Neuron (in vitro differentiated cells): ENCODE data around the gene HYAL1.
A peak's percentile ranks its signal among the peaks of the same experiment; 100 is the strongest.

Experiments
- H2AFZ ChIP-seq: one replicate; pipeline ENCODE4 v1.6.1; 2013; ENCODE audit warnings: low read depth, mild to moderate bottlenecking, inconsistent platforms, low read length, moderate library complexity
- H3K27me3 ChIP-seq: one replicate; pipeline ENCODE4 v1.6.1; 2013; ENCODE audit warnings: low read length; ENCODE audit not compliant: insufficient read depth
- H3K36me3 ChIP-seq: one replicate; pipeline ENCODE4 v1.6.1; 2013; ENCODE audit warnings: low read length; ENCODE audit not compliant: insufficient read depth
- H3K4me1 ChIP-seq: one replicate; pipeline ENCODE4 v1.6.1; 2013; ENCODE audit warnings: low read length; ENCODE audit not compliant: insufficient read depth
- H3K4me3 ChIP-seq: 2 replicates; pipeline ENCODE4 v1.5.1; 2013; ENCODE audit warnings: mild to moderate bottlenecking, low read length, moderate library complexity
- H3K9me3 ChIP-seq: one replicate; pipeline ENCODE4 v1.6.1; 2013; ENCODE audit warnings: low read length

HYAL1 gene, protein sequence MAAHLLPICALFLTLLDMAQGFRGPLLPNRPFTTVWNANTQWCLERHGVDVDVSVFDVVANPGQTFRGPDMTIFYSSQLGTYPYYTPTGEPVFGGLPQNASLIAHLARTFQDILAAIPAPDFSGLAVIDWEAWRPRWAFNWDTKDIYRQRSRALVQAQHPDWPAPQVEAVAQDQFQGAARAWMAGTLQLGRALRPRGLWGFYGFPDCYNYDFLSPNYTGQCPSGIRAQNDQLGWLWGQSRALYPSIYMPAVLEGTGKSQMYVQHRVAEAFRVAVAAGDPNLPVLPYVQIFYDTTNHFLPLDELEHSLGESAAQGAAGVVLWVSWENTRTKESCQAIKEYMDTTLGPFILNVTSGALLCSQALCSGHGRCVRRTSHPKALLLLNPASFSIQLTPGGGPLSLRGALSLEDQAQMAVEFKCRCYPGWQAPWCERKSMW

DNA sequence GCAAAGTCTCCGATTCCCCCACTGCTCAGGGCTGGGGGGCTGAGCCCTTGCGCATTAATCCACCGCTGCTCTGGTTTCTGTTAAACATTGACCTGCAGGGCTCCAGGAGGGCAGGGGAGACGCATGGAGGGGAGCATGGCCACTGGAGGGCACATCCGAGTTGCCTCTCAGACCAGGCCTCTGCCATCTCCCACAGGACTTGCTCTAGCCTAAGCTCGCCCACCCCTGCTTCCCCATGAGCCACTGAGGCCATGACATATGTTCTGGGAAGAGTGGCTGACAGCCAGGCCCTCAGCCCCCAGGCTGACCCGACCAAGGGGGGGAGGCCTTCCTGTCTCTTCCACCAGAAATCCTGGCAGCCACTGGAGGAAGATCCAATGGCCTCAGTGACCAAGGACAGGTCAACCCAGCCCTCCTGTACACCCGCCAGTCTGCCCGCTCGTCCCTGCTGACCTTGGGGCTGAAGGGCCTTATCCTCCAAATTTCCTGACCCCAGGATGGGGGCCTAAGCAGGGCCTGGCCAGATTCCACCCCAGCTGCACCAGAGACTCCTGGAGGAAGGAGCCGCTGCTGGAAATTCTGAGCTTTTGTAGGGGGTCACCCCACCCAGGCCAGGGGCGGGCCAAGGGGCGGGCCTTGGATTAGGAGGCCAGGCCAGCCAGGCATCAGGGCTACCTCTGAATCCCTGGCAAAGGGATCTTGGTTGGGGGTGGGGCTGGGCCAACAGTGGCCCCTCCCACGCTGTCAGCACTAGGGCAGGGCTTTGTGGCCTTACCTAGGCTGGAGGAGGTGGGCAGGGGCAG is at the start of gene HYAL1:
Gene HYAL1 (minus strand): TSS at position 562 of the 803 bp plus-strand sequence. CDS start 618 bp downstream, outside the sequence.
- Histone ChIP-seq H3K4me1 (peaks cover 16% of the 10 kb centered on the region), H3K36me3 (no peaks in the 10 kb centered on the region), H3K27me3 (no peaks in the 10 kb centered on the region), H2AFZ (no peak within 1 kb of the TSS), H3K9me3 (no peaks in the 10 kb centered on the region), H3K4me3 (no peak within 1 kb of the TSS)

GRCh38 chr3:50352781-50353180 is 49.4 kb upstream of the HYAL1 start:
- no peaks in the 10 kb centered on the region for H3K27me3 ChIP-seq
- no peak overlapping the region for H3K4me3 ChIP-seq
- H2AFZ ChIP-seq = no peak overlapping the region
- H3K4me1 ChIP-seq = peaks cover 39% of the 10 kb centered on the region
- peaks cover 40% of the 10 kb centered on the region for H3K36me3 ChIP-seq
- H3K9me3 ChIP-seq = no peaks in the 10 kb centered on the region

DNA sequence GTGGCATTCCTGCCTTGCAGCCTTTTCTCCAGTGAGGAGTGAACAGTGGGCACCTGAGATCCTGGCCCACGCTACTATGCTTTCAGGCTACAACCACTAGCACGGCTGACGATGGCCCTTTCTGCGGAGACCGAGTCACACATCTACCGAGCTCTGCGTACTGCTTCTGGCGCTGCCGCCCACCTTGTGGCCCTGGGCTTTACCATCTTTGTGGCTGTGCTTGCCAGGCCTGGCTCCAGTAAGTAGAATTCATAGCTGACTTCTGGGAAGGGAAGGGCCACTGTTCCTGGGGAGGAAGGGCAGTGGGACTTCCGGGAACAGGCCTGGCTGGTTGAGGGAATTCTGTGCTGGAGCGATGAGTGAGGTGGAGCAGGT is 47.9 kb upstream of the HYAL1 start:
- Histone ChIP-seq H2AFZ (no peak overlapping the region), H3K4me3 (peak overlapping the region; percentile 69), H3K4me1 (peaks cover 27% of the 10 kb centered on the region), H3K27me3 (no peaks in the 10 kb centered on the region), H3K36me3 (peaks cover 39% of the 10 kb centered on the region), H3K9me3 (no peaks in the 10 kb centered on the region)

DNA sequence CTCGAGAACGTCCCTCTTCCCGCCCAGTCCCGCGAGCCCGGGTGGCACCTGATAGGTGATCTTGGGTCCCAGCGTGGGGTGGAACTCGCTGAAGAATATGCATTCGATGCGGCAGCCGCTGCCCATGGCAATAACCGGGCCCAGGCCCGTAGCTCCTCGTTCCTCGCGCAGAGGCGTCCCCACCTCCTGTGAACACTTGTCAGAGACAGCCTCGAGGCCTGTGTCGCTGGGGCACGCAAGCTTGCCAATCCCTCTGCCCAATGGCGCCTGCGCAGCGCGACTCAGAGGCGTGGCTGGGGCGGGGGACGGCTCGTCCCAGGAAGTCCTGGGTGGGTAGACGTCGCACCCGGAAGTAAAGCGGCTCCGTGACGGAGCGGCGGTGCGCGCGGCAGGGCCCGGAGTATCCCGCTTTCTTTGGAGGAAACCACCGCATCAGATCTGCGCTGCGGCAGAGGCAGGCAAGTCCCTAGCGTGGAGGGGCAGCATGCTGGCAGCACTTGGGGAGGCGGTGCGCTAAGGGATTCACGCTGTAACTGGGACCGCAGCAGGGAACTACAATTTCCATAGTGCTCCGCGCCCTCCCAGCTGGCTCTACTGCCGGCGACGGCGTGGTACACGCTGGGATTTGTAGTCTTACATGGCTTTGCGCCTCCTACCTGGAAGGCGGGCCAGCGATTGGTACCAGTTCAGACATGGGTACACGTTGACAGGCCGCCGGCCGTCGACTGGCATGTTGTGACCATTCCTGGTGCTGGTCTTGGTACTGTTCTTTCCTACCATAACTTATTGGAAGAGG is 47.4 kb upstream of the HYAL1 start, which contains the start of the genes CYB561D2 and NPRL2:
Gene CYB561D2 (plus strand): TSS at position 336 of the 796 bp plus-strand sequence. CDS start 572 bp downstream, outside the sequence.
Gene NPRL2 (minus strand): TSS at position 249 of the 796 bp plus-strand sequence. CDS start 123 bp downstream, at position 126.
- peak within 1 kb of the TSS; percentile 69 for H3K4me3 ChIP-seq
- no peaks in the 10 kb centered on the region for H3K9me3 ChIP-seq
- H2AFZ ChIP-seq = peak within 1 kb of the TSS; percentile 18

DNA sequence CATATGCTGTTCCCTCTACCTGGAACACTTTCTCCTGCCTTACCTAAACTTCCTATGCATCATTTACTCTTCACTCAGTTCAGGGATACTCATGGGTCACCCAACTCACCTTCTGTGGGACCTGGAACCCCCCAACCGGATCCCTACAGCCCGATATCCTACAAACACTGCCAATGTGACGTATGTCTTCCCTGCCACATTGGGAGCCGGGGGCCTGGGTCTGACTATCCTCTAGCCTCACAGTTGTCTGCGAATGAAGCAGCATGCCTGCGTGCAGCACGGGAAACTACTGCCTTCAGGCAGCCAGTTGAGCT is 46.8 kb upstream of the HYAL1 start:
- Histone ChIP-seq H2AFZ (peak overlapping the region; percentile 18), H3K4me3 (peak overlapping the region; percentile 69), H3K36me3 (peaks cover 29% of the 10 kb centered on the region), H3K4me1 (peaks cover 20% of the 10 kb centered on the region), H3K27me3 (peaks cover 2% of the 10 kb centered on the region), H3K9me3 (no peaks in the 10 kb centered on the region)

More for the DNA sequence above, 47.4 kb upstream of the HYAL1 start, which contains the start of the genes CYB561D2 and NPRL2:
- peaks cover 21% of the 10 kb centered on the region for H3K4me1 ChIP-seq
- no peaks in the 10 kb centered on the region for H3K27me3 ChIP-seq
- H3K36me3 ChIP-seq = peaks cover 35% of the 10 kb centered on the region

- H3K4me1 ChIP-seq = peaks cover 20% of the 10 kb centered on the region
- H3K36me3 ChIP-seq = peaks cover 10% of the 10 kb centered on the region
- H2AFZ ChIP-seq = no peak overlapping the region
- H3K9me3 ChIP-seq = peaks cover 5% of the 10 kb centered on the region
- H3K27me3 ChIP-seq = peaks cover 26% of the 10 kb centered on the region
- H3K4me3 ChIP-seq = no peak overlapping the region
These were observed 43.9 kb upstream of the HYAL1 start for GRCh38 chr3:50347187-50347813.

GRCh38 chr3:50345586-50346234 is 42.3 kb upstream of the HYAL1 start, which contains the start of gene ZMYND10:
TSS of gene ZMYND10 (minus strand) at chr3:50345732. CDS start at chr3:50345579, 153 bp downstream.
- Histone ChIP-seq H3K4me1 (peaks cover 12% of the 10 kb centered on the region), H3K27me3 (peaks cover 41% of the 10 kb centered on the region), H2AFZ (no peak within 1 kb of the TSS), H3K36me3 (peaks cover 10% of the 10 kb centered on the region), H3K4me3 (peak within 1 kb of the TSS; percentile 10), H3K9me3 (peaks cover 5% of the 10 kb centered on the region)

DNA sequence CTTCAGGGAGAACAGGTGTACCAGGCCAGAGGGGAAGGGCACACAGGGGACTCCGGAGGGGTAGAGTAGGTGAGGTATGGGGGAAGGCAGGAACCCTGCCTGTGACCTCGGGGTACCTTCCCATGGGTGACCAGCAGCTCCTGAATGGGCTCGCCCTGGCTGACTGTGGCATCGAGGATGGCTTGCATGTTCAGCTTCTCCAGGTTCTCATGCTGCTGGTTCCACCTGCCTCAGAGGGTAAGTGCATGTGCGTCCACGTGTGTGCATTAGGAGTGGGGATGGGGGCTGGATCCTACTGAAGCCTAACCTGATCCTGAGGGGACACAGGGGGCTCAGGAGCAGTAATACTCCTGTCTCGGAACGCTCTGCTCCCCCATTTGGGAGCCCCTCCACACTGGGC is 41.6 kb upstream of the HYAL1 start:
- no peak overlapping the region for H2AFZ ChIP-seq
- H3K36me3 ChIP-seq = peaks cover 10% of the 10 kb centered on the region
- peaks cover 5% of the 10 kb centered on the region for H3K9me3 ChIP-seq
- peaks cover 48% of the 10 kb centered on the region for H3K27me3 ChIP-seq
- peaks cover 7% of the 10 kb centered on the region for H3K4me1 ChIP-seq
- no peak overlapping the region for H3K4me3 ChIP-seq

- Histone ChIP-seq H3K9me3 (peaks cover 5% of the 10 kb centered on the region), H3K36me3 (peaks cover 2% of the 10 kb centered on the region), H3K27me3 (peaks cover 51% of the 10 kb centered on the region), H3K4me1 (peaks cover 5% of the 10 kb centered on the region), H2AFZ (no peak overlapping the region), H3K4me3 (no peak overlapping the region)
These were observed 39.6 kb upstream of the HYAL1 start for GRCh38 chr3:50342813-50343633.

DNA sequence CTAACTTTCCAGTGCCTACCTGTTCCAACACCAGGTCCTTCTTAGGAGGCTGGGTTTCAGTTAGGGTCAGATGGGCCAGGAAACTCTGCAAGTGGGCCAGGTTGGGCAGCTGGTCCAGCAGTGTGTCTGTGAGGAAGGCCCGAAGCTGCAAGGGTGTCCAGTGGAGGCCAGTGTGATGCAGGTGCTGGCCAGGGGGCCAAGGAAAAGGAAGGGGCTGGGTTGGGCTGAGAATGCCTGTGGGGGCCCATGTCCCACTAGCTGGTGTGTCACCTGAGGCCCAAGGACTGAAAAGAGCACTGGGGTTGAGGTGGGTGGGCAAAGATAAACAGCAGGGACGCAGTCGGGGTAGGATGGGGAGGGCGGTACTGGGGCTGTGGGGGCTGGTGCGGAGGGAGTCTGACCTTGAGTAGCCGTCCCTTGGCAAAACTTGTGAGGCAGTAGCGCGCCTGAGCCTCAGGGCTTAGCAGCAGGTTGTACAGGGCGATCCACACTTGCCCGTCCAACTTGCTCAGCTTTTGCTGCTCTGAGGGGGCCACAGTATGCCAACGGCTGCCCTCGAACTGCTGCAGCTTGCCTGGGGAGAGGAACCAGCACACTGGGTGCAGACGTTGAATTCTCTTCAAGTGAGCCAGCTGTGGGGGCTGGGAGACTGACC is 38.7 kb upstream of the HYAL1 start:
- H3K36me3 ChIP-seq = no peaks in the 10 kb centered on the region
- H2AFZ ChIP-seq = no peak overlapping the region
- peaks cover 51% of the 10 kb centered on the region for H3K27me3 ChIP-seq
- H3K4me3 ChIP-seq = no peak overlapping the region
- peaks cover 7% of the 10 kb centered on the region for H3K4me1 ChIP-seq
- H3K9me3 ChIP-seq = peaks cover 5% of the 10 kb centered on the region

- H3K36me3 ChIP-seq = no peaks in the 10 kb centered on the region
- peaks cover 7% of the 10 kb centered on the region for H3K4me1 ChIP-seq
- H3K27me3 ChIP-seq = peaks cover 51% of the 10 kb centered on the region
- H2AFZ ChIP-seq = no peak overlapping the region
- H3K9me3 ChIP-seq = peaks cover 5% of the 10 kb centered on the region
- no peak overlapping the region for H3K4me3 ChIP-seq
These were observed 38.2 kb upstream of the HYAL1 start for GRCh38 chr3:50341537-50341936.
